ENCODE data around the gene THSD4.

THSD4 gene

GRCh38 chr15:71649894-71650293 lies 534.6 kb downstream of the THSD4 start:
- no peak overlapping the region for H2BK12ac ChIP-seq (ENCODE audit: low read length in 2 of 2)
- no peak overlapping the region for H3K9ac ChIP-seq (ENCODE audit: low read length)
- no peak overlapping the region for H3K27ac ChIP-seq (ENCODE audit: low read length, poor library complexity, severe bottlenecking)
- no peak for DNase-seq
- 89% methylated on average over 3 of the region's 3 CpGs for WGBS
- H2AFZ ChIP-seq (ENCODE audit: low read depth, low read length): no peak overlapping the region
- no peak overlapping the region for H3K14ac ChIP-seq (ENCODE audit: low read length in 2 of 2)
- no peaks in the 10 kb centered on the region for H3K36me3 ChIP-seq (ENCODE audit: control insufficient read depth in 1 of 2, insufficient read depth in 2 of 2, low read depth in 1 of 2, low read length in 2 of 2)
- no peaks in the 10 kb centered on the region for H3K9me3 ChIP-seq (ENCODE audit: control insufficient read depth, low read length)
- no peak overlapping the region for H2BK5ac ChIP-seq (ENCODE audit: low read depth, low read length, poor library complexity, severe bottlenecking)
- no peak overlapping the region for H3K4me2 ChIP-seq (ENCODE audit: low read length, poor library complexity, severe bottlenecking)
- no peak overlapping the region for H4K8ac ChIP-seq (ENCODE audit: low read length)
- H3K4me1 ChIP-seq (ENCODE audit: control insufficient read depth, insufficient read depth, low read depth, low read length): peaks cover 2% of the 10 kb centered on the region
- H4K91ac ChIP-seq (ENCODE audit: low read length): no peak overlapping the region
- no peak overlapping the region for H2AK5ac ChIP-seq (ENCODE audit: low read length, severe bottlenecking)
- H3K27me3 ChIP-seq (ENCODE audit: control insufficient read depth in 1 of 2, insufficient read depth in 1 of 2, low read length in 2 of 2): no peaks in the 10 kb centered on the region
- H3K4ac ChIP-seq (ENCODE audit: low read depth in 1 of 2, low read length in 2 of 2): no peak overlapping the region
- H3K23ac ChIP-seq (ENCODE audit: low read length in 2 of 2): no peak overlapping the region
- H2BK120ac ChIP-seq (ENCODE audit: low read depth, low read length): no peak overlapping the region
- no peak overlapping the region for H2BK15ac ChIP-seq (ENCODE audit: low read depth, poor library complexity, severe bottlenecking)
- H3K79me1 ChIP-seq (replicated peaks; ENCODE audit: low read length, poor library complexity, severe bottlenecking): no peaks in the 10 kb centered on the region
- H3K4me3 ChIP-seq (ENCODE audit: insufficient read depth in 1 of 2, low read depth in 1 of 2, low read length in 2 of 2): no peak overlapping the region
- no peak overlapping the region for H3K18ac ChIP-seq (ENCODE audit: low read depth in 1 of 2, low read length in 2 of 2)

DNA sequence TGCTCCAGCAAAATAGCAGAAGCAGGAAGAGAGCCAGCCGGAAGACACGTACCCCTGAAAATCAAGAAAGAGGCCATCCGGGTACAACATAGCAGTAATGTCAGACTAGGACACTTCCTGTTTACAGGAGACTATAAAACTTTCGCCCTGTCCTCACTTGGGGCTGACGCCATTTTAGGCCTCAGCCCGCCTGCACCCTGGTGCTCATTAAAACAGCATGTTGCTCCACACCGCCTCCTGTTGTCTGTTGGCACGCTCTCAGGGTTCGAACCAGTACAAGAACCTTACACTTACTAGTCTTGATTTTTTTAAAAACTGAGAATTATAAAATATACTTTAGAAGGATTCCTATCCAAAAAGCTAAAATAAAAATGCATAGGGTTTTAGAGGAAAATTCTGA lies 535.3 kb downstream of the THSD4 start:
- Histone ChIP-seq H3K4me3 (ENCODE audit: insufficient read depth in 1 of 2, low read depth in 1 of 2, low read length in 2 of 2) (no peak overlapping the region), H3K4me2 (ENCODE audit: low read length, poor library complexity, severe bottlenecking) (no peak overlapping the region), H3K79me1 (replicated peaks; ENCODE audit: low read length, poor library complexity, severe bottlenecking) (no peaks in the 10 kb centered on the region), H3K27ac (ENCODE audit: low read length, poor library complexity, severe bottlenecking) (no peak overlapping the region), H3K18ac (ENCODE audit: low read depth in 1 of 2, low read length in 2 of 2) (no peak overlapping the region), H3K4ac (ENCODE audit: low read depth in 1 of 2, low read length in 2 of 2) (no peak overlapping the region), H3K9ac (ENCODE audit: low read length) (no peak overlapping the region), H2BK5ac (ENCODE audit: low read depth, low read length, poor library complexity, severe bottlenecking) (no peak overlapping the region), H2BK120ac (ENCODE audit: low read depth, low read length) (no peak overlapping the region), H2AK5ac (ENCODE audit: low read length, severe bottlenecking) (no peak overlapping the region), H3K14ac (ENCODE audit: low read length in 2 of 2) (no peak overlapping the region), H2BK15ac (ENCODE audit: low read depth, poor library complexity, severe bottlenecking) (no peak overlapping the region), H3K4me1 (ENCODE audit: control insufficient read depth, insufficient read depth, low read depth, low read length) (peaks cover 2% of the 10 kb centered on the region), H3K27me3 (ENCODE audit: control insufficient read depth in 1 of 2, insufficient read depth in 1 of 2, low read length in 2 of 2) (no peaks in the 10 kb centered on the region), H3K9me3 (ENCODE audit: control insufficient read depth, low read length) (no peaks in the 10 kb centered on the region), H4K8ac (ENCODE audit: low read length) (no peak overlapping the region), H2BK12ac (ENCODE audit: low read length in 2 of 2) (no peak overlapping the region), H3K23ac (ENCODE audit: low read length in 2 of 2) (no peak overlapping the region), H2AFZ (ENCODE audit: low read depth, low read length) (no peak overlapping the region), H3K36me3 (ENCODE audit: control insufficient read depth in 1 of 2, insufficient read depth in 2 of 2, low read depth in 1 of 2, low read length in 2 of 2) (no peaks in the 10 kb centered on the region), H4K91ac (ENCODE audit: low read length) (no peak overlapping the region)
- DNase-seq: no peak
- 82% methylated on average over 6 of the region's 9 CpGs for WGBS

GRCh38 chr15:71651750-71652186 lies 536.5 kb downstream of the THSD4 start:
- DNase-seq: peak; percentile 54
- no peak overlapping the region for H4K8ac ChIP-seq (ENCODE audit: low read length)
- no peak overlapping the region for H3K14ac ChIP-seq (ENCODE audit: low read length in 2 of 2)
- no peak overlapping the region for H3K4me3 ChIP-seq (ENCODE audit: insufficient read depth in 1 of 2, low read depth in 1 of 2, low read length in 2 of 2)
- H3K18ac ChIP-seq (ENCODE audit: low read depth in 1 of 2, low read length in 2 of 2): no peak overlapping the region
- H2BK5ac ChIP-seq (ENCODE audit: low read depth, low read length, poor library complexity, severe bottlenecking): no peak overlapping the region
- no peak overlapping the region for H3K4ac ChIP-seq (ENCODE audit: low read depth in 1 of 2, low read length in 2 of 2)
- H2BK15ac ChIP-seq (ENCODE audit: low read depth, poor library complexity, severe bottlenecking): no peak overlapping the region
- no peak overlapping the region for H3K27ac ChIP-seq (ENCODE audit: low read length, poor library complexity, severe bottlenecking)
- H3K9ac ChIP-seq (ENCODE audit: low read length): no peak overlapping the region
- H2BK12ac ChIP-seq (ENCODE audit: low read length in 2 of 2): no peak overlapping the region
- H3K9me3 ChIP-seq (ENCODE audit: control insufficient read depth, low read length): no peaks in the 10 kb centered on the region
- WGBS: 81% methylated on average over 5 of the region's 5 CpGs
- no peaks in the 10 kb centered on the region for H3K36me3 ChIP-seq (ENCODE audit: control insufficient read depth in 1 of 2, insufficient read depth in 2 of 2, low read depth in 1 of 2, low read length in 2 of 2)
- no peak overlapping the region for H3K23ac ChIP-seq (ENCODE audit: low read length in 2 of 2)
- H2BK120ac ChIP-seq (ENCODE audit: low read depth, low read length): no peak overlapping the region
- H3K4me2 ChIP-seq (ENCODE audit: low read length, poor library complexity, severe bottlenecking): no peak overlapping the region
- peaks cover 2% of the 10 kb centered on the region for H3K4me1 ChIP-seq (ENCODE audit: control insufficient read depth, insufficient read depth, low read depth, low read length)
- no peak overlapping the region for H4K91ac ChIP-seq (ENCODE audit: low read length)
- no peak overlapping the region for H2AK5ac ChIP-seq (ENCODE audit: low read length, severe bottlenecking)
- H3K79me1 ChIP-seq (replicated peaks; ENCODE audit: low read length, poor library complexity, severe bottlenecking): no peaks in the 10 kb centered on the region
- no peaks in the 10 kb centered on the region for H3K27me3 ChIP-seq (ENCODE audit: control insufficient read depth in 1 of 2, insufficient read depth in 1 of 2, low read length in 2 of 2)
- no peak overlapping the region for H2AFZ ChIP-seq (ENCODE audit: low read depth, low read length)

DNA sequence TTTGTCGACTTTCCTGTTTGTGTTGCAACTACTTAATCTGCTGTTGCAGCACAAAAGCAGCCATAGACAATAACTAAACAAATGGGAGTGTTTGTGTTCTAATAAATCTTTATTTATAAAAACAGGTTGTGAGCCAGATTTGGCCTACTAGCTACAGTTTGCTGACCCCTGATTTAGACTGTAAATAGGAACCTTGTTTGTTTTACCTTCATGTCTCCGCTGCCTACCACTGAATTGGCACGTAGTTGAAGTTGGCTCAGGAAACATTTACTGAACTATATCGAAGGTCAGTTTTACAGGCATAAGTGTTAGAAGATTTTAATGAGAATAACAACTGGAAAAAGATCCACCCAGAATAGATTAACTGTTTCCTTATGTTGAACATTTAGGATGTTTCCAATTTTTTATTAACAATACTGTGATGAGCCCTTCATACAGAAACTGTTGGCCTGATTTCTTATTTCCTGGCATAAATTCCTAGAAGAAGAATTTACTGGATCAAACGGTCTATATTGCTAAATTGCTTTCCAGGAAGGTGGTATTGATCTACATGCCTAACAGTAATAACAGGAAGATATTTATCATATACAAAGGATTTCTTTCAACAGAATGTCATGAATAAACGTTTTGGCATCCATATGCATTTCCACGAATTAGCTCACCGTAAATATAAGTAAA lies 538.9 kb downstream of the THSD4 start:
- Histone ChIP-seq H3K23ac (ENCODE audit: low read length in 2 of 2) (no peak overlapping the region), H3K27me3 (ENCODE audit: control insufficient read depth in 1 of 2, insufficient read depth in 1 of 2, low read length in 2 of 2) (no peaks in the 10 kb centered on the region), H3K27ac (ENCODE audit: low read length, poor library complexity, severe bottlenecking) (no peak overlapping the region), H3K36me3 (ENCODE audit: control insufficient read depth in 1 of 2, insufficient read depth in 2 of 2, low read depth in 1 of 2, low read length in 2 of 2) (no peaks in the 10 kb centered on the region), H3K4me1 (ENCODE audit: control insufficient read depth, insufficient read depth, low read depth, low read length) (peaks cover 2% of the 10 kb centered on the region), H4K91ac (ENCODE audit: low read length) (no peak overlapping the region), H3K79me1 (replicated peaks; ENCODE audit: low read length, poor library complexity, severe bottlenecking) (no peaks in the 10 kb centered on the region), H2BK12ac (ENCODE audit: low read length in 2 of 2) (no peak overlapping the region), H2BK15ac (ENCODE audit: low read depth, poor library complexity, severe bottlenecking) (no peak overlapping the region), H3K9ac (ENCODE audit: low read length) (no peak overlapping the region), H3K4me2 (ENCODE audit: low read length, poor library complexity, severe bottlenecking) (no peak overlapping the region), H3K4me3 (ENCODE audit: insufficient read depth in 1 of 2, low read depth in 1 of 2, low read length in 2 of 2) (no peak overlapping the region), H3K14ac (ENCODE audit: low read length in 2 of 2) (no peak overlapping the region), H2BK120ac (ENCODE audit: low read depth, low read length) (no peak overlapping the region), H2BK5ac (ENCODE audit: low read depth, low read length, poor library complexity, severe bottlenecking) (no peak overlapping the region), H2AFZ (ENCODE audit: low read depth, low read length) (no peak overlapping the region), H3K9me3 (ENCODE audit: control insufficient read depth, low read length) (no peaks in the 10 kb centered on the region), H3K4ac (ENCODE audit: low read depth in 1 of 2, low read length in 2 of 2) (no peak overlapping the region), H4K8ac (ENCODE audit: low read length) (no peak overlapping the region), H2AK5ac (ENCODE audit: low read length, severe bottlenecking) (no peak overlapping the region), H3K18ac (ENCODE audit: low read depth in 1 of 2, low read length in 2 of 2) (no peak overlapping the region)
- 86% methylated on average over 4 of the region's 8 CpGs for WGBS
- DNase-seq: no peak
